HG03457 (cell line): ENCODE results near the gene LHPP.
"Not testable (repeated sequence)": the region's sequence is repeated elsewhere in the genome, so short reads cannot be mapped to it uniquely, and the experiment has no call there.

Experiments
- ATAC-seq: cut with Tn5 transposase; IDR thresholded peaks from one replicate; pipeline ENCODE4 v1.9.1; 2021; ENCODE audit warnings: moderate number of reproducible peaks; ENCODE audit not compliant: unreplicated experiment

The LHPP gene

DNA sequence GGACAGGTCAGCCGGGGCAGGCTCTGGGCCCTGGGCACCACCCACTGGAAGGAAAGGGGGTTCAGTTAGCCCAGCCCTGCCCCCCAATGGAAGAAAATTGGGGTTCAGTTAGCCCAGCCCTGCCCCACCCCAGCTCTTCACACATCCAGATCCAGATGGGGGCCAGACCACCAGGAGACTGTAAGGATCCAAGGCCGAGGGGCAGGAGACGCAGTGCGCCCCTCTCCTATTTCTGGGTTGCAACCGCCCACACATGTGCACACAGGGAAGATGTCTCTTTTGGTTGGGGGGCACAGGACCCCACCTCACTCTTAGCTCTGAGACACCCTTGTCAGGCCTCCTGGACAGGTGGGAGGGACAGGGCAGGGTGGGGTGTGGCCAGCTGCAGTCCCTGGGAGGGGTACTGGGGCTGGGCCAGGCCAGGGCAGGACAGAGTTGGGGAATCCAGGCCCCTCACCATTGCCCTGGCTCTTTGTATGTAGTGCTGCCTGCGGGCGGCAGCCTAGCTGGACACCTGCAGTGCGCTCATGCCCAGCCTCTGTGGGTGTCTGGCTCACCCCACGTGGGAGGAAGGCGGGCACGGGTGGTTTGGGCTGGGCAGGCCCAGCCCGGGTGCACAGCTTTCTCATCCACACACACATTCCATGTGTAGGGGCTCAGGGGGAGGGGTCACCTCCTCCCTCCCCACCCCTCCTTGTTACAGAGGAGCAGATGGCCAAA, 141.2 kb downstream of the LHPP start:
- no peak for ATAC-seq

DNA sequence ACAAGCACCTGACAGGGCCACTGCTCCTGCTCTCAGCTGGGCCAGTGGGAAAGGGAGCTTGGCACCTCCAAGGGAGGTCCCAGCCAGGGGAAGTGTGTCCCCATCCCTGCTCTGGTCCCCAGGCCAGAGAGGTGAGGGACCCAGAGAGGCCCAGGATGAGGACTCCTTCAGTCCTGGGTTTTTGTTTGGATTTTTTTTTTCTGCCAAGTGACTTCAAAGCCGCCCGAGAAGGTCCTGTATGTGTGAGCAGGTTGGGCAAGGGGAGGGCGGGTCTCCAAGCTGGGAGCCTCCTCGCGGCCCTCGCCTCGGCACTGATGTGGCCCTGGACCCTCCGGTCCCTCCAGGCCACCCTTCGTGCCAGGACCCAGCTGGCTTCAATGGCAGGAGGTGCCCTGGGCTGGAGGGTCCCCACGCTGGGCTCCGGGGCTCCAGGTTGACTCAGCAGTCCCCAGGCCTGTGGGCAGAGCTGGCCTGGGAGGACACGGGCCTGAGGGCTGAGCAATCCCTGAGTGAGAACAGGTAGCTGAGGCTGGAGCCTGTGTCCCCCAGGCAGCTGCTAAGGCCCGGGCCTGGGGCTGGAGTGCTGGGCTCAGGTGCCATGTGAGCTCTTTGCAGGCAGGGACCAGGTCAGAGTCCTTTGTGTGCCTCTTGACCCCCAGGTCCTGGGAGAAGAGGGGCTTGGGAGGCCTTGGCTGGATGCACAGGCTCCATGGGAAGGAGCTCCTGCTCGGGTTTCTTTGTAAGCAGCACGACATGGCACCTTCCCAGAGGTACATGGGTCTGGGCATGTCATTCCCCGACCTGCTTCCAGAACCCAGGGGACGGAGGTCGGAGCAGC, 142.0 kb downstream of the LHPP start:
- no peak for ATAC-seq

DNA sequence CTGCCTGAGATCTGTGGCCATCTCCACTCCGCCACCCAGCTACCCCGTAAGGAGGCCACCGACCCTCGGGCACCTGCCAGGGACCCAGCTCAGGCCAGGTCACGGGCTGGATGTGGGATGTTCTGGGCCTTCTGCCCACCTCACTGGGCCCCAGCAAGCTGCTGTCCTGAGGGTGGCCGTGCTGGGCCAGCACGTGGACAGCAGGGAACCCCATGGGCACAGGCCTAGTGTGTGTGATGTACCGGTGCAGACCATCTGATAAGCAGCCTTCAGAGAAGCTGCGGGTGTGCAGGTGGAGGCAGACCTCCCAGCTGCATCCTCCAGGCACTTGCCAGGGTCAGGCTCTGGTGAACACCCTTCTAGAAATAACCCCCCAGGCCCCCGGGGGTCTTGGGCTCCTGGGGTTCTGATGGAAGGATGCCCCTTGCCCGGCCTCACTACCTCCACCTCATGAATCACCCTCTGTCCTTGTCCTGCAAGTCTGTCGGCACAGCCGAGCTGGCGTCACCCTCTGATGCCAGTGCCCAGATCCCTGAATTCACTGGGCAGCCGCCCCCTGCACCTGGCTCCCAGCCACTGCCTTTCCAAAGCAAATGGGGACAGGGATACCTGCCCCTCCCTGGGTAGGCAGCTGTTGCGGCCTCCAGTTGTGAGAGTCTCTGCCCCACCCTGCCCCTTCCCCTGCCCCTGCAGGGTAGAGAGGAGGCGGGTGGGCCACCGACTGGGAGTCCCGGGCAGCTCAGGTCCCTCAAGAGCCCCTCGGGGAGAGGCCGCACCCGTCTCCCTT, 142.8 kb downstream of the LHPP start:
- no peak for ATAC-seq

DNA sequence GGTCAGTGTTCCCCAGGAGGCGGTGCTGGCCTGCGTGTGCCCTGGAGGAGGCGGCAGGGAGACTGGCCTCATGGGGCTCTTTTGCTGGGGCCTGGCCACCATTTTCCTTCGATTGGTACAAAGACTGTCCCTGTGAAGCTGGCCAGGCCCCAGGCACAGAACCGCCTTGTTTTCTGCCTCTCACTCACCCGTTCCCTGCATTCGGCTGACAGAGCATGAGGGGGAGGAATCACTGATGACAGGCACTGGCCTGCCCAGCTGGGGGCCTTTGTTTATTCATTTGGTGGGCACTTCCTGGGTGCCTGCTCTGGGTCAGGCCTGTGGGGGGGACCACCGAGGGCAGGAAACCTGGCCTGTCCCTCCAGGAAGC, 143.4 kb downstream of the LHPP start:
- ATAC-seq = no peak

DNA sequence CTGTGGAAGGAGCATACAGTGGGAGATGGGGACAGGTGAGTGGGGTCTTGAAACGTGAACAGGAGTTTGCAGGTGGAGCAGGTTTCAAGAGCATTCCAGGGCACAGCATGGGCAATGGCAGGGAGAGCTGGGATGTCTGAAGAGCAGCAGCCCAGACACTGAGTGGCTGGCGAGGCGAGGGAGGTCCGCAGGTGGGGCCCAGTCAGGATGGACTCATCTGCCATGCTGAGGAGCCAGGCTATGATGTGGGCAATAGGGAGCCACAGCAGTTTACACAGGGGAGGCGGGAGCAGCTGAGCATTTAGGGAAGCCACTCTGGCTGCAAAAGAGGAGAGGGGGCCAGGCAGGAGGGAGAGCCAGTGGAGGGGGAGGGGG, 143.8 kb downstream of the LHPP start:
- ATAC-seq = no peak

DNA sequence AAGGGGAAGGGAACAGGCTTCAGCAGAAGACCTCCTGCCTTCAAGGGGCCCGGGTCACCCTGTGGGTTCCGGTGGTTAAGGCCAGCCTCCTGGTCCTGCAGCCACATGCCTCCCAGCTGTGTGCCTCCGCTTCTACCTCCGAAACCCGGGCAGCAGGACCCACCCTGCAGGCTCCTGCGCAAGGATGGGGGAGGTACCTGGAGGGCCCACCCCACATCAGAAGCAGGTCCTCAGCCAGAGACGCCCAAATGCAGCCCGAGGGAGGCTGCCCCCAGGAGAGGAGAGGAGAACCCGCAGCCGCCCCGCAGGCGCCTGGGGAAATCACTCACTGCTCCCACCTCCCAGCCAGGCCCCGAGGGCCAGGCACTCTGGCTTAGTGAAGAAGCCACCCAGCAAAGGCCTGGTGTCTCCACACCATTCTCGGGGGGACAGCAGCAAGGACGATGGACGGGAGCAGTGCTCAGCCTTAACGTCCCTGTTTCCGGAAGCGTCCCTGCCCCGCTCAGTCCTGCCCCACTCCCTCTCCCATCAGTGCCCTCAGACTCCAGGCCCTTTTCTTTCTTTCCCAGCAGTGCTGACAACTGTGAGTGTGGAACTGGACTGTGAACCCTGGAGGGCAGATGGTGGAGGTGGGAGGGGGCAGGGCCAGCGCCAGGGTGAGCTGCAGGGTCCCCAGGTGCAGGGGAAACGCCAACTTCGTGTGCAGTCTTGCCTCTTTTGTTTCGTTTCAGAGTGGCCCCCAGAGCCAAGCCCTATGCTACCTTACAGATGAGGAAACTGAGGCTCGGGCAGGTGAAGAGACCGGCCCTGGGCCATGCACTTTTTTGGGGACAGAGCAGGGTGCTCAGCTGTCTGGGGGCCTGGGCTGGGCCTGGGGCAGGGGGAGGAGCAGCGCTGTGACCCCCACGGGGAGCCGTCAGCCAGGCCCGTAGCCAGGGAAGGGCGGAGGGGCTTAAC, 144.5 kb downstream of the LHPP start:
- ATAC-seq = no peak

DNA sequence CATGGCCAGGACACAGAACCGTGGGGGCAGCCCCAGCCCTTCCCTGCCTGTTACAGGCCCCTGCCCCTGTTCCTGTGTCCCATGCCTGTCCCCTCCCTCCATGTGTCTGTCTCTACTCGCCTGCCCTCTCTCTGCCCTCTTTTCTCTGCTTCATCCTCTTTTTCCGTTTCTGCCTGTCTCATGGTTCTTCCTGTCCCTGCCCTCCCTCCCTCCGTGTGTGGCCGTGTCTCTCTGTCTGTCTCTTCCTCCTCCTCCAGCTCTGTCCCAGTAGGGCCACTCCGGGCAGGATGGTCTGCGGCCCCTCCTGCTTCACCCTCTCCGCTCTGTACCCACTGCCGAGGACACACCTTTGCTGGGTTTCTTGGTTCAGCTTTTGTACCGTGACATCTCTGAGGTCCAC, 145.2 kb downstream of the LHPP start:
- no peak for ATAC-seq

DNA sequence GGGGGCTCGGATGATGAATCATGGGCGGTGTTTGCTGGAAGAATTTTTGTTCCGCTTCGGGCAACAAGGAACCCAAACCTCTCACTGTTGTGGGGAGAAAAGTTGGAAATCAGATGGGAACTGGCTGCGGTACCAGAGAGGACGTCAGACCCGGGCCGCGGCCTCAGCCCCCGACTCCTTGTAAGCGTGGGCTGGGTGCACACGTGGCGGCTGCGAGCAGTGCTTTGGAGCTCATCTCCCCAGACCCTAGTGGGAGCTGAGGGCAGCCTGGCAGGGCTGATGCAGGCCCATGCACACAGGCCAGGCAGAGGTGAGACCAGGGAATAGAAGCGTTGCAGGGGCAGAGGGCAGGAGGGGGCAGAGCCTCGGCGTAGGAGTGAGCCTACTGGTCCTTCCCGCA, 146.1 kb downstream of the LHPP start:
- no peak for ATAC-seq

DNA sequence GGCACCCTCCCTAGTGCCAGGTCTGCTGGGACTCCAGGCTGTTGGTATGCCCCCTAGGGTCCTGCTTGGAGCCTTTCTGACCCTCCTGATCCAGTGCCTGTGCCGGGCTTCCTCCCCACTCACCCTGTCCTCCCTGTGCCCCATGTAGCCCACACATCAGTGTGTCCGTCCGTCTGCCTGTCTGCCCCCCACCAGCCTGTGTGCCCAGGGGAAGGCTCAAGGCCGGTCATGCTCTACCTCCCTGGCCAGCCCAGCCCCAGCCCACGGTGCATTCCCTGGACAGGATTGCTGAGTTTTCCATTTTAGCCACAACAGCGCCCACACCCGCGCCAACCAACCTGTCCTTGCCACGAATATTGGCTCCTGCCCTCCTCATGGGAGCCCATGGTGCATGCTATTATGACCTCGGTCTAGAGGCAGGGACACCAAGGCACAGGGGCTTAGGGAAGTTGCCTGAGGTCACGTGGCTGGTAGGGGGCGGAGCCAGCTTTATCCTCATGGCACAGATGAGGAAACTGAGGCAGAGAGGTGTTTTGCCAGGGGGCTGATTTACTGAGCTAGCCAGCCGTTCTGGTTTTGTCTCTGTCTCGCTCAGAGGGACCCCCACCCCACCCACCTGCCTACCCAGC, 146.6 kb downstream of the LHPP start:
- ATAC-seq = no peak

DNA sequence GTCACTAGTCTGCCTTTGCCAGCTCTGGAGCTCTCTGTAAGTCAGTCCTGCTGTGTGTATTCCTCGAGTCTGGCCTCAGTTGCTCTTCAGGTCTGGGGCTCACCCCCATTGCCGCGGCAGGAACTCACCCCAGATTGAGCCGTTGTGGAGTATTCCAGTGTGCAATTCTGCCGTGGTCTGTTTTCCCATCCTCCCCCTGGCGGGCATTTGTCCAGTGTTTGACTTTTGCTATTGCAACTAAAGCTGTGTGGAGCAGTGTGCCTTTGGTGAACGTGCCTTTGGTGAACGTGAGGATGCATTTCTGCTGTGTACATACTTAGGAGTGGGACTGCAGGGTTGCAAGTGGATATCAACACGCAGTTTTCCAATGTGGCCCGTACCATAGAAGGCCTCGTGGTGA, 148.1 kb downstream of the LHPP start:
- no peak for ATAC-seq

DNA sequence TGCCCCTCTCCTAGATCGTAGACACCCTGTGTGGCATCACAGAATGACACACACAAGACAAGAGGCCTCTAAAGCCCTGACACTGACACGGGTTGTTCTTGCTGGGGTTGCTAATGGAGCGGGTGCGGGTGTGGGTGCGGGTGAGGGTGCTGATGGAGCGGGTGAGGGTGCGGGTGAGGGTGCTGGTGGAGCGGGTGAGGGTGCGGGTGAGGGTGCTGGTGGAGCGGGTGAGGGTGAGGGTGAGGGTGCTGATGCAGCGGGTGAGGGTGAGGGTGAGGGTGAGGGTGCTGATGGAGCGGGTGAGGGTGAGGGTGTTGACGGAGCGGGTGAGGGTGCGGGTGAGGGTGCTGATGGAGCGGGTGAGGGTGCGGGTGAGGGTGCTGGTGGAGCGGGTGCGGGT, 148.6 kb downstream of the LHPP start:
- not testable (repeated sequence) for ATAC-seq

DNA sequence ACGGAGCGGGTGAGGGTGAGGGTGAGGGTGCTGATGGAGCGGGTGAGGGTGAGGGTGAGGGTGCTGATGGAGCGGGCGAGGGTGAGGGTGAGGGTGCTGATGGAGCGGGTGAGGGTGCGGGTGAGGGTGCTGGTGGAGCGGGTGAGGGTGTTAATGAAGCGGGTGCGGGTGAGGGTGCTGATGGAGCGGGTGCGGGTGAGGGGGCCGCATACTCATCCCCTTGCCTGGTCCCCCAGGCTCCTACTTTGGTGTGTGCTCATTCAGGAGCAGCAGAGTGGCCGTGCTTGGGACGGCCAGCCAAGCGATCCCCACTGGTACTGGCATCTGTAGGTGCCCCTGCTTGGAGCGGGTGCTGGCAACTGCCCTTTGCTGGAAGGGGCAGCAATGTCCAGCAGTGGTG, 149.2 kb downstream of the LHPP start:
- ATAC-seq = not testable (repeated sequence)

DNA sequence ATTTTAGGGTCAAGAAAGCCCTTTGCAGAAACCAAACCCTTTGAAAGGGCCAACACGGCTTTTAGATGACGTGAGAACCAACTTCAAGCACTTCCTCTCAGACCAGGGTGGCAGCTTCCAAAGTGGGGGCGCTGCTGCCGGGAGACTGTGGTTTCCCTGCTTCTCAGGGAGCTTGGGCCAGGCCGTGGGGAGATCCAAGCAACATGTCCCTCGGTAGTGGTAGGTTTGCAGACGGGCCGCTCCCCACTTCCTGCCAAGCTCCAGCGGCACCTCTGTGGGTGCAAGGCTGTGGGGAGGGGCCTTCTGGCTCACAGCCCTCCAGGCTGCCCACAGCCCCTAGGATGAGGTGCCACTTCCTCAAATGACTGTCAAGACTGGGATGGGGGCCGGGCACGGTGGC, 150.1 kb downstream of the LHPP start:
- no peak for ATAC-seq

DNA sequence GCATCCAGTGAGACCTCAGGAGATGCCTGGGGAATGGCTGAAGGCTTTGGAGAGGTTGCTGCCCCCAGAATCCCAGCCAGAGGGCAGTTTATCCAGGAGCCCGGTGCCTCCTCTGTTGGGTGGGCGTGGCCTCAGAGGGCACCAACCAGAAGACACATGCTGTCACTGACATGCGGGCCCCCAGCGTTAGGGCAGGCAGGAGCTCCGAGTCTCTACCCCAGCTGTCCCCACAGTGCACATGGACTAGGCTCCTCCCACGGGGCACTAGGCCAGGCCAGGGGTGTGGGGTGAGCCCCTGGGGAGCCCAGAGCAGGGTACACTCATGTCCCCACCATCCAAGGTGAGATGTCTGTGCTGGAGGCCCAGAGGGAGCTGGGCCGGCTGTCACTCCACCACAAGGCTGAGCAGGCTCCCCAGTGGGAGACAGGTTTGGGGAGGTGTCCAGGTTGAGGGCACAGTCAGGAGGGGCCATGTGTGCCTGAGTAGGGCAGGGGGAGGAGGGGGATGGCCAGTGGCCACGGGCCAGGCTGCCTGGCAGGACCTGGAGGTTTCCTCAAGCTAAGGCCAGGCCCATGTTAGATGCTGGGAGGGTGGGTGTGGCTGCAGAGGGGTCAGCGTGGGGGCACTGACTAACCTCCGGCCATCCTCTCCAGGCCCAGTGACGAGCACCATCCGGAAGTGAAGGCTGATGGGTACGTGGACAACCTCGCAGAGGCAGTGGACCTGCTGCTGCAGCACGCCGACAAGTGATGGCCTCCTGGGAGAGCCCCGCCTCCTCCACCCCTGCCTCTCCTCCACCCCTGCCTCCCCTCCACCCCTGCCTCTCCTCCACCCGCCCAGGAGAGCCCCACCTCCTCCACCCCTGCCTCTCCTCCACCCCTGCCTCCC, 151.2 kb downstream of the LHPP start:
- no peak for ATAC-seq

DNA sequence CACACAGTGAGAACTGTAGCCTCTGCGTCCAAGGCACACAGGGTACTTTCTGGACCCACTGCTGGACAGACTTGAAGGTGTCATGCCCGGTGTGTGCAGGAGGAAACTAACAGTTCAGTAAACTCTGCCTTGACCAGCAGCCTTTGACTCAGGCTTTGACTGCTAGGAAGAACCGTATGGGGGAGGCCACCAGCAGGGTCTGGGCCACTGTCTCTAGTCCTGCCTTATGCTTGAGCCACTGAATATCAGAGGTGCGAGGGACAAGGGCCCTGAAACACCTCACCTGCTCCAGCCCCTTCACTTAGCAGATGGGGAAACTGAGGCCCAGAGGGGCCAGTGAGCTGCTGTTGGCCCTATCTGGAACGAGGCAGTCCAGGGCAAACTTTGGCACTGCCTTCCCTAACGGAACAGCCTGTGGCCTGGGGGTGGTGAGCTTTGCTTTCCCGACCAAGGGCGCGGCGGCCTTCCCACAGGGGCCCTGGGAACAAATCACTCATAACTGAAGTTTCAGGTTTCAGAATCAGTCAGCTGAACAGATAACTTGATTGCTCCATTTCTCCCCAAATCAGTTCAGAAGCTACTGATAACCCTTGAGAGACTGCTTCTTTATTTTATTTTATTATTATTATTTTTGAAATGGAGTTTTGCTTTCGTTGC, 152.5 kb downstream of the LHPP start:
- ATAC-seq = peak; percentile 50

DNA sequence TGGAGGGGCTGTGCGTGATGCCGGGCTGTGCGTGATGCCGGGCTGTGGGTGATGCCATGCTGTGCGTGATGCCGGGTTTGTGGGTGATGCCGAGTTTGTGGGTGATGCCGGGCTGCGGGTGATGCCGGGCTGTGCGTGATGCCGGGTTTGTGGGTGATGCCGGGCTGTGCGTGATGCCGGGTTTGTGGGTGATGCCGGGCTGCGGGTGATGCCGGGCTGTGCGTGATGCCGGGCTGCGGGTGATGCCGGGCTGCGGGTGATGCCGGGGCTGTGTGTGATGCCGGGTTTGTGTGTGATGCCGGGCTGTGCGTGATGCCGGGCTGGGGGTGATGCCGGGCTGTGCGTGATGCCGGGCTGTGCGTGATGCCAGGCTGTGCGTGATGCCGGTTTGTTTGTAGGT, 153.6 kb downstream of the LHPP start:
- ATAC-seq = no peak

DNA sequence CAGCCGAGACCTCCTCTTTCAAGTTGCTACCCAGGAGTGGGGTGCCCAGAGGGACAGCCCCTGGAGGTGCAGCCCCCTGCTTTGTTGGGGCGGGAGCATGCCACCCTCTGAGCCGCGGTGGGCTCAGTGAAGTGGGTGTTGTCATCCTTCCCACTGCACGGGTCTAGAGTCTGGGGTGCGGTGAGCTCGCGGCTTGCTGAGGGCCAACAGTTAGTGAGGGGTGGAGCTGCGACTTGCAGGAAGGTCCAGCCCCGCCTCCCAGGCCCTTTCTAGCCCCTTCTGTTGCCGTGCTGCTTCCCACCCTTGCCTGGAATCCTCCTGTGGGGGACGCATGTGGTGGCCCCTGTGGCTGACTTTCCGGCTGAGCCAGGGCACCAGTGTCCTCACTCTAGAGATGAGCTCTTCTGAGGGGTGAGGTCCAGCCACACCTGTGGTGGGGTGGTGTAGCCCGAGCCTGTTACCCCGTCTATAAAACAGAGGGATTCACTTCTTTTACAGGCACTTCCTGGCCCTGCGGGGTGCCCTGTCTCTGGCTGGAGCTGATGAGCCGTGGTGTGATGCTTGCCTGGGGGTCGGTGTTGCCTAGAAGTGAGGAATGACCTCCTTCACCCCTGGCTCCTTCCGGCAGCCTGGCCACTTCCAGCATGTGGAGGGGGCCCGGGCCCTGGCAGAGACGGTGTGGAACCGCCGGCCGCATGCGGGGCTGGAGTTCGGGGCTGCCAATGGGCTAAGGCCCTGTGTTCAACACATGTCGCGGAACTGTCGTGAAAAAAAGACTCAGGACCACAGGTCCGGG, 154.6 kb downstream of the LHPP start:
- no peak for ATAC-seq

DNA sequence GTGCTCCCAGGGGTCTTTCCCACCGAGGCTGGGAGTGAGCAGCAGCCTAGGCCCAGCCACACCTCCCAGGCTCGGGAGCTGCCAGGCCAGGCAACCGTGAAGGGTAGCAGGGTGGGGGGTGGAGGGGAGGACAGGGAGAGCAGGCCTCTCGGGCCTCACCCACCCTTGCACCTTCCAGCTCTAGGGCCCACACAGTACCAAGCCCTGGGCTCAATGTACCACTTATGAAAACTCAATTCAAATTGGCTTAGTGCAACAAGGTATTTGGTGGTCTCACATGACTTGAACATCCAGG, 155.2 kb downstream of the LHPP start:
- ATAC-seq = no peak
